GM10248 (cell line): ENCODE data around the gene MAML3.
A peak's percentile ranks its signal among the peaks of the same experiment; 100 is the strongest.

Experiments
- CTCF ChIA-PET: fragments of 300-600 bp; sonication (Branson Sonifier 250); formaldehyde crosslinking; extraction: SDS; loops from one replicate; lab custom pipeline; 2021; ENCODE audit warnings: antibody characterized with exemption; lab: Yijun Ruan, JAX
- POLR2A ChIA-PET: fragments of 350-650 bp; sonication (Branson Sonifier 250); formaldehyde crosslinking; extraction: SDS; loops from one replicate; lab custom pipeline; 2020; ENCODE audit warnings: antibody characterized with exemption; lab: Yijun Ruan, JAX
- DNase-seq: peaks from one replicate; pipeline ENCODE4 v3.0.0; 2012; ENCODE audit errors: extremely low spot score
- CTCF ChIP-seq: IDR thresholded peaks from 2 replicates; pipeline ENCODE4 v1.5.1; 2012; ENCODE audit warnings: mild to moderate bottlenecking, low read depth; ENCODE audit errors: extremely low read depth, missing control alignments, control extremely low read depth

The MAML3 gene

GRCh38 chr4:139861471-139861870 is 292.5 kb downstream of the MAML3 start:
- no peak for TF ChIP-seq CTCF
- ChIA-PET CTCF (no interaction called here), POLR2A (no interaction called here)
- no peak for DNase-seq

- POLR2A ChIA-PET, result no interaction called here
- no peak for DNase-seq
- CTCF ChIA-PET, result no interaction called here
- TF ChIP-seq CTCF, result no peak
These were observed 293.5 kb downstream of the MAML3 start for GRCh38 chr4:139860435-139861024.

GRCh38 chr4:139859876-139860275 is 294.1 kb downstream of the MAML3 start:
- DNase-seq, result no peak
- no peak for TF ChIP-seq CTCF
- ChIA-PET CTCF (no interaction called here), POLR2A (no interaction called here)

- peak; percentile 51 for DNase-seq
- CTCF ChIA-PET, result no interaction called here
- POLR2A ChIA-PET, result no interaction called here
- TF ChIP-seq CTCF, result no peak
These were observed 295.4 kb downstream of the MAML3 start for GRCh38 chr4:139858436-139859205.

GRCh38 chr4:139857977-139858376 is 296.0 kb downstream of the MAML3 start:
- no peak for TF ChIP-seq CTCF
- no peak for DNase-seq
- POLR2A ChIA-PET, result no interaction called here
- CTCF ChIA-PET, result interaction anchor here (0.9 kb wide), 1 partner anchor 25 kb away, joined by 3 read pairs; no protein-coding TSS in a partner anchor

- POLR2A ChIA-PET, result no interaction called here
- TF ChIP-seq CTCF, result no peak
- CTCF ChIA-PET, result interaction anchor here (0.8 to 0.9 kb wide), 3 partner anchors 16 to 460 kb away, joined by 3 read pairs; no protein-coding TSS in a partner anchor
- no peak for DNase-seq
These were observed 297.0 kb downstream of the MAML3 start for GRCh38 chr4:139857021-139857420.
